MM.1S (cell line): ENCODE data around the gene COL11A2.

Source experiments
- CTCF ChIP-seq: fragments of 300-600 bp; sonication (generic); IDR thresholded peaks from 2 replicates; pipeline ENCODE4 v1.5.1; 2016; ENCODE audit warnings: antibody characterized with exemption, low read length, mixed read lengths
- EZH2 ChIP-seq: fragments of 300-600 bp; sonication (generic); optimal IDR thresholded peaks from 2 replicates; pipeline ENCODE3; 2017; ENCODE audit warnings: low read depth, mild to moderate bottlenecking, antibody characterized with exemption, low read length, mixed read lengths
- EZH2phosphoT487 ChIP-seq: fragments of 300-600 bp; sonication (generic); IDR thresholded peaks from 2 replicates; pipeline ENCODE4 v1.6.1; 2018; ENCODE audit warnings: antibody characterized with exemption, low read length

- TF ChIP-seq CTCF (no peak), EZH2 (no peak), EZH2phosphoT487 (no peak)
Measured at GRCh38 chr6:33212857-33213165, 20.5 kb upstream of the COL11A2 start.
